ENCODE results near the gene TRPC6. TPM values are rescaled to one million over a fixed set of nuclear protein-coding genes. Genes with fewer than 3 reads are reported as not detected.

Gene TRPC6
- total RNA-seq, 4 donors from 2014 or later: 2.0 to 28.3 (median 6.4) TPM

DNA sequence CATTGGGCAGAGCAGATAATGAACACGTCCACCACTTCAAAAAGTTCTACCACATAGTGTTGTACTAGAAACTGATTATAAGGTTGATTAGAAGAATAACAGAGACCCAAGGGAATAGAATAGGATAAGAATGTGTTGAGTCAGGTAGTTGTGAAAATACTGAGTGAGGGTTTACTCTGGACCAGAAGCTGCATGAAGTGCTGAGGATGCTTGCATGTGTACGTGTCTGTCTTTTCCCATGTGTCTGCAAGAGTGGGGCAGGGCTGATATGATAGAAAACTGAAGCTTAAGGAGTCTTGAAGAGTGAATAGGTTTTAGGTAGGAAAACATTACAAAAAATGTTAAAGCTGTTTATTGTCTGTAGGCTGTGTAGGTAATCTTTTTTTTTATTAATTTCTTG, 20.6 kb downstream of the TRPC6 start:
- Histone ChIP-seq H3K9me3 (no peaks in the 10 kb centered on the region), H3K4me3 (no peak overlapping the region), H3K27me3 (no peaks in the 10 kb centered on the region), H3K36me3 (no peaks in the 10 kb centered on the region), H3K27ac (no peak overlapping the region), H3K4me1 (no peaks in the 10 kb centered on the region)
- TF ChIP-seq, protein P1, sequence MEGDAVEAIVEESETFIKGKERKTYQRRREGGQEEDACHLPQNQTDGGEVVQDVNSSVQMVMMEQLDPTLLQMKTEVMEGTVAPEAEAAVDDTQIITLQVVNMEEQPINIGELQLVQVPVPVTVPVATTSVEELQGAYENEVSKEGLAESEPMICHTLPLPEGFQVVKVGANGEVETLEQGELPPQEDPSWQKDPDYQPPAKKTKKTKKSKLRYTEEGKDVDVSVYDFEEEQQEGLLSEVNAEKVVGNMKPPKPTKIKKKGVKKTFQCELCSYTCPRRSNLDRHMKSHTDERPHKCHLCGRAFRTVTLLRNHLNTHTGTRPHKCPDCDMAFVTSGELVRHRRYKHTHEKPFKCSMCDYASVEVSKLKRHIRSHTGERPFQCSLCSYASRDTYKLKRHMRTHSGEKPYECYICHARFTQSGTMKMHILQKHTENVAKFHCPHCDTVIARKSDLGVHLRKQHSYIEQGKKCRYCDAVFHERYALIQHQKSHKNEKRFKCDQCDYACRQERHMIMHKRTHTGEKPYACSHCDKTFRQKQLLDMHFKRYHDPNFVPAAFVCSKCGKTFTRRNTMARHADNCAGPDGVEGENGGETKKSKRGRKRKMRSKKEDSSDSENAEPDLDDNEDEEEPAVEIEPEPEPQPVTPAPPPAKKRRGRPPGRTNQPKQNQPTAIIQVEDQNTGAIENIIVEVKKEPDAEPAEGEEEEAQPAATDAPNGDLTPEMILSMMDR (IDR thresholded peaks at IDR 0.05): no peak
- TF ChIP-seq POLR2A (IDR thresholded peaks at IDR 0.05): no peak
- no peak for TF ChIP-seq EP300 (IDR thresholded peaks at IDR 0.05)
- no peak for TF ChIP-seq POLR2AphosphoS5 (IDR thresholded peaks at IDR 0.05)
- 89% methylated on average over 2 of the region's 2 CpGs for WGBS
- no peak for DNase-seq (ENCODE audit: low spot score in 2 of 2)

DNA sequence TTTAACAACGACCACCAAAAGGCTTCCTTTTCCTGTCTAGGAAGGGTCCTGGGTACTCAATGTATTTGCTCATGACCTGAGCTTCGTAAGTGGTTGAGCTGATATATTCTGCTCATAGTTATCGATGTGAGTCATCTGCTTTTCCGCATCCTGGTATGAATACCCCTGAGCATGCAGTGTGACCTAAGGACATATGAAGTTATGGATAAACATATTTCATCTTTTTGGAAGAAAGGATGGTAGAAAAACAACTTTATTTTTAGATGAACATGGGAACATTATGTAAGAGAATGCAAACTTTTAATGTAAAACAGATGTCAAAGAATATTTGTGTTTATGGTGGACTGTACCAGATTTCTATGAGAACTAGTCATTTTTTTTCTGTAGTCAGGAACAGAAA, 28.4 kb downstream of the TRPC6 start:
- Histone ChIP-seq H3K27me3 (no peaks in the 10 kb centered on the region), H3K4me1 (peaks cover 5% of the 10 kb centered on the region), H3K36me3 (no peaks in the 10 kb centered on the region), H3K4me3 (no peak overlapping the region), H3K9me3 (no peaks in the 10 kb centered on the region), H3K27ac (no peak overlapping the region)
- 63% methylated on average over 4 of the region's 4 CpGs for WGBS
- DNase-seq (ENCODE audit: low spot score in 2 of 2): no peak
- TF ChIP-seq EP300 (IDR thresholded peaks at IDR 0.05) (no peak), POLR2A (IDR thresholded peaks at IDR 0.05) (no peak), POLR2AphosphoS5 (IDR thresholded peaks at IDR 0.05) (no peak)
- TF ChIP-seq, protein P1 (IDR thresholded peaks at IDR 0.05): no peak

GRCh38 chr11:101553891-101554292, 29.9 kb downstream of the TRPC6 start:
- TF ChIP-seq POLR2A (IDR thresholded peaks at IDR 0.05) (no peak), EP300 (IDR thresholded peaks at IDR 0.05) (no peak), POLR2AphosphoS5 (IDR thresholded peaks at IDR 0.05) (no peak)
- TF ChIP-seq, protein P1 (IDR thresholded peaks at IDR 0.05): no peak
- DNase-seq (ENCODE audit: low spot score in 2 of 2): no peak
- H3K27me3 ChIP-seq: no peaks in the 10 kb centered on the region
- H3K4me3 ChIP-seq: no peak overlapping the region
- 63% methylated on average over 3 of the region's 3 CpGs for WGBS
- no peaks in the 10 kb centered on the region for H3K9me3 ChIP-seq
- H3K36me3 ChIP-seq: no peaks in the 10 kb centered on the region
- no peak overlapping the region for H3K27ac ChIP-seq
- peaks cover 5% of the 10 kb centered on the region for H3K4me1 ChIP-seq

- H3K4me1 ChIP-seq: peaks cover 5% of the 10 kb centered on the region
- H3K36me3 ChIP-seq: no peaks in the 10 kb centered on the region
- no peaks in the 10 kb centered on the region for H3K27me3 ChIP-seq
- TF ChIP-seq POLR2AphosphoS5 (IDR thresholded peaks at IDR 0.05) (no peak), POLR2A (IDR thresholded peaks at IDR 0.05) (no peak), EP300 (IDR thresholded peaks at IDR 0.05) (no peak)
- TF ChIP-seq, protein P1 (IDR thresholded peaks at IDR 0.05): no peak
- H3K9me3 ChIP-seq: no peaks in the 10 kb centered on the region
- 38% methylated on average over 2 of the region's 2 CpGs for WGBS
- H3K4me3 ChIP-seq: no peak overlapping the region
- DNase-seq (ENCODE audit: low spot score in 2 of 2): no peak
- no peak overlapping the region for H3K27ac ChIP-seq
Measured at GRCh38 chr11:101552888-101553287, 30.9 kb downstream of the TRPC6 start.

GRCh38 chr11:101528541-101528940, 55.3 kb downstream of the TRPC6 start:
- no peak overlapping the region for H3K27ac ChIP-seq
- DNase-seq (ENCODE audit: low spot score in 2 of 2): no peak
- no peaks in the 10 kb centered on the region for H3K9me3 ChIP-seq
- no peaks in the 10 kb centered on the region for H3K4me1 ChIP-seq
- H3K4me3 ChIP-seq: no peak overlapping the region
- no peaks in the 10 kb centered on the region for H3K27me3 ChIP-seq
- no peaks in the 10 kb centered on the region for H3K36me3 ChIP-seq
- TF ChIP-seq, protein P1 (IDR thresholded peaks at IDR 0.05): no peak
- TF ChIP-seq POLR2AphosphoS5 (IDR thresholded peaks at IDR 0.05) (no peak), POLR2A (IDR thresholded peaks at IDR 0.05) (no peak), EP300 (IDR thresholded peaks at IDR 0.05) (no peak)
- WGBS: 87% methylated on average over 2 of the region's 2 CpGs

Data from suprapubic skin (tissue), 4 donors.